DND-41 (cell line): Measurements from ENCODE around the gene EMILIN2.

Experiments used
- ATAC-seq: fragments of 200-7000 bp; cut with Tn5 transposase; 3 replicates; pipeline ENCODE4 v1.9.1; 2021; ENCODE audit warnings: low read depth; ENCODE audit not compliant: insufficient read depth
- DNase-seq: peaks from one replicate; pipeline ENCODE4 v3.0.0-alpha.2; 2020
- H2AFZ ChIP-seq: 2 replicates; pipeline ENCODE4 v1.6.0; 2012; ENCODE audit warnings: low read depth, low read length
- H3K27ac ChIP-seq: 2 replicates; pipeline ENCODE4 v1.5.1; 2012; ENCODE audit warnings: low read length, inconsistent platforms
- H3K27me3 ChIP-seq: fragments of 200-600 bp; sonication (generic); 2 replicates; pipeline ENCODE4 v1.6.0; 2012; ENCODE audit warnings: low read length, mild to moderate bottlenecking, inconsistent platforms; ENCODE audit not compliant: insufficient read depth, poor library complexity
- H3K36me3 ChIP-seq: 2 replicates; pipeline ENCODE4 v1.5.1; 2012; ENCODE audit warnings: low read length, inconsistent platforms; ENCODE audit not compliant: insufficient read depth
- H3K4me1 ChIP-seq: 2 replicates; pipeline ENCODE4 v1.5.1; 2012; ENCODE audit warnings: mild to moderate bottlenecking, low read length; ENCODE audit not compliant: insufficient read depth
- H3K4me2 ChIP-seq: 2 replicates; pipeline ENCODE4 v1.6.0; 2012; ENCODE audit warnings: mild to moderate bottlenecking, moderate library complexity, low read length, inconsistent platforms; ENCODE audit not compliant: insufficient read depth
- H3K4me3 ChIP-seq, 2 experiments: fragments of 200-600 bp in 1 of 2; shearing (Covaris generic) in 1 of 2; 2 replicates each; pipeline ENCODE4 v1.5.1; 2012 to 2016; ENCODE audit warnings: inconsistent platforms in 2 of 2, low read length in 2 of 2, mild to moderate bottlenecking in 2 of 2, low read depth in 1 of 2, moderate library complexity in 1 of 2
- H3K79me2 ChIP-seq: 2 replicates; pipeline ENCODE4 v1.6.0; 2012; ENCODE audit warnings: low read length, inconsistent platforms; ENCODE audit not compliant: insufficient read depth
- H3K9ac ChIP-seq: 2 replicates; pipeline ENCODE4 v1.6.0; 2012; ENCODE audit warnings: low read depth, mild to moderate bottlenecking, inconsistent platforms, low read length, moderate library complexity
- H3K9me3 ChIP-seq: 2 replicates; pipeline ENCODE4 v1.5.1; 2012; ENCODE audit warnings: low read length, moderate library complexity, mild to moderate bottlenecking, inconsistent platforms; ENCODE audit not compliant: insufficient read depth, severe bottlenecking
- H4K20me1 ChIP-seq: 2 replicates; pipeline ENCODE4 v1.6.0; 2012; ENCODE audit warnings: low read length; ENCODE audit not compliant: insufficient read depth
- CTCF ChIP-seq: IDR thresholded peaks from 2 replicates; pipeline ENCODE4 v1.5.1; 2012; ENCODE audit warnings: borderline replicate concordance, low read length, moderate library complexity, mild to moderate bottlenecking; ENCODE audit not compliant: poor library complexity, severe bottlenecking; ENCODE audit errors: extremely low read depth
- EZH2 ChIP-seq: IDR thresholded peaks from 3 replicates; pipeline ENCODE4 v1.6.1; 2012; ENCODE audit warnings: borderline replicate concordance, low read depth, mild to moderate bottlenecking, moderate library complexity, low read length, inconsistent platforms; ENCODE audit not compliant: severe bottlenecking

Gene EMILIN2

GRCh38 chr18:2889761-2890192 lies 43.0 kb downstream of the EMILIN2 start:
- no peak overlapping the region for H3K4me2 ChIP-seq
- no peaks in the 10 kb centered on the region for H3K27me3 ChIP-seq
- TF ChIP-seq EZH2 (no peak), CTCF (no peak)
- no peak overlapping the region for H2AFZ ChIP-seq
- H3K79me2 ChIP-seq, result no peaks in the 10 kb centered on the region
- no peaks in the 10 kb centered on the region for H3K9me3 ChIP-seq
- no peak overlapping the region for H3K4me3 ChIP-seq
- H3K36me3 ChIP-seq, result no peaks in the 10 kb centered on the region
- H4K20me1 ChIP-seq, result no peaks in the 10 kb centered on the region
- H3K9ac ChIP-seq, result no peak overlapping the region
- DNase-seq (no peak), ATAC-seq (no peak)
- no peaks in the 10 kb centered on the region for H3K4me1 ChIP-seq
- no peak overlapping the region for H3K27ac ChIP-seq

GRCh38 chr18:2890606-2891005 lies 43.8 kb downstream of the EMILIN2 start:
- no peak overlapping the region for H3K9ac ChIP-seq
- no peaks in the 10 kb centered on the region for H3K4me1 ChIP-seq
- no peaks in the 10 kb centered on the region for H3K27me3 ChIP-seq
- H3K4me3 ChIP-seq, result no peak overlapping the region
- no peaks in the 10 kb centered on the region for H4K20me1 ChIP-seq
- DNase-seq (no peak), ATAC-seq (no peak)
- no peaks in the 10 kb centered on the region for H3K9me3 ChIP-seq
- H3K36me3 ChIP-seq, result no peaks in the 10 kb centered on the region
- no peak overlapping the region for H3K27ac ChIP-seq
- no peaks in the 10 kb centered on the region for H3K79me2 ChIP-seq
- no peak overlapping the region for H3K4me2 ChIP-seq
- no peak overlapping the region for H2AFZ ChIP-seq
- TF ChIP-seq EZH2 (no peak), CTCF (no peak)

- H3K27me3 ChIP-seq, result no peaks in the 10 kb centered on the region
- DNase-seq, result no peak
- H3K79me2 ChIP-seq, result no peaks in the 10 kb centered on the region
- H3K4me1 ChIP-seq, result no peaks in the 10 kb centered on the region
- no peak overlapping the region for H3K4me2 ChIP-seq
- no peak overlapping the region for H3K27ac ChIP-seq
- H4K20me1 ChIP-seq, result no peaks in the 10 kb centered on the region
- no peaks in the 10 kb centered on the region for H3K36me3 ChIP-seq
- no peak overlapping the region for H2AFZ ChIP-seq
- TF ChIP-seq EZH2 (no peak), CTCF (no peak)
- no peak overlapping the region for H3K9ac ChIP-seq
- ATAC-seq, result no peak
- H3K9me3 ChIP-seq, result no peaks in the 10 kb centered on the region
- H3K4me3 ChIP-seq, result no peak overlapping the region
Observed at GRCh38 chr18:2891526-2892431, 45.0 kb downstream of the EMILIN2 start.
